ENCODE data around the gene RAB31. TPM values are rescaled to one million over a fixed set of nuclear protein-coding genes. Genes with fewer than 3 reads are reported as not detected.
A peak's percentile ranks its signal among the peaks of the same experiment; 100 is the strongest.

Gene RAB31
- total RNA-seq, 1 donor from 2014 or later, result 19.7 TPM

DNA sequence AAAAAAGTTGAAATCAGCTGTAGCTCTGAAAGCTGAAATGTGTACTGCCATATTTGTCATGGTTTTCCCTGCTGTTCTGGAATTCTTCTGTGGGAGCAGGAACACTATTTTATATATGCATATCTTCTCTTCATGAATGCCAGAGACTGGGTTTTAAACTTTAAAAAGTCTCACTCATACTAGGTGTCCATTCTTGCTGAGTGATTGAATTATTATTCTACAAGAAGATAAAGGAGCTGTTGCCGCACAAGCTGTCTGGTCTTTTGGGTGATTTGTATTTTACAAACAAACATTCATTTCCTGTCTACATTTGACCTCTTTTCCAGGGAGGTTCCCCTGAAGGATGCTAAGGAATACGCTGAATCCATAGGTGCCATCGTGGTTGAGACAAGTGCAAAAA lies 137.2 kb downstream of the RAB31 start:
- peaks cover 5% of the 10 kb centered on the region for H3K36me3 Mint-ChIP-seq
- TF ChIP-seq, protein P1, sequence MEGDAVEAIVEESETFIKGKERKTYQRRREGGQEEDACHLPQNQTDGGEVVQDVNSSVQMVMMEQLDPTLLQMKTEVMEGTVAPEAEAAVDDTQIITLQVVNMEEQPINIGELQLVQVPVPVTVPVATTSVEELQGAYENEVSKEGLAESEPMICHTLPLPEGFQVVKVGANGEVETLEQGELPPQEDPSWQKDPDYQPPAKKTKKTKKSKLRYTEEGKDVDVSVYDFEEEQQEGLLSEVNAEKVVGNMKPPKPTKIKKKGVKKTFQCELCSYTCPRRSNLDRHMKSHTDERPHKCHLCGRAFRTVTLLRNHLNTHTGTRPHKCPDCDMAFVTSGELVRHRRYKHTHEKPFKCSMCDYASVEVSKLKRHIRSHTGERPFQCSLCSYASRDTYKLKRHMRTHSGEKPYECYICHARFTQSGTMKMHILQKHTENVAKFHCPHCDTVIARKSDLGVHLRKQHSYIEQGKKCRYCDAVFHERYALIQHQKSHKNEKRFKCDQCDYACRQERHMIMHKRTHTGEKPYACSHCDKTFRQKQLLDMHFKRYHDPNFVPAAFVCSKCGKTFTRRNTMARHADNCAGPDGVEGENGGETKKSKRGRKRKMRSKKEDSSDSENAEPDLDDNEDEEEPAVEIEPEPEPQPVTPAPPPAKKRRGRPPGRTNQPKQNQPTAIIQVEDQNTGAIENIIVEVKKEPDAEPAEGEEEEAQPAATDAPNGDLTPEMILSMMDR (conservative IDR thresholded peaks at IDR 0.05), result no peak
- no peak for DNase-seq (ENCODE audit: extremely low spot score, unreplicated experiment)
- H3K4me1 Mint-ChIP-seq (ENCODE audit: unreplicated experiment), result peaks cover 22% of the 10 kb centered on the region
- H3K27me3 Mint-ChIP-seq, result peaks cover 6% of the 10 kb centered on the region
- no peak overlapping the region for H3K27ac Mint-ChIP-seq
- H3K9me3 Mint-ChIP-seq, result no peaks in the 10 kb centered on the region
- no peak overlapping the region for H3K4me3 Mint-ChIP-seq

GRCh38 chr18:9846162-9846925 lies 138.2 kb downstream of the RAB31 start:
- Mint-ChIP-seq H3K4me1 (ENCODE audit: unreplicated experiment) (peaks cover 22% of the 10 kb centered on the region), H3K9me3 (no peaks in the 10 kb centered on the region), H3K27ac (no peak overlapping the region), H3K27me3 (peaks cover 3% of the 10 kb centered on the region), H3K36me3 (peaks cover 5% of the 10 kb centered on the region), H3K4me3 (no peak overlapping the region)
- DNase-seq (ENCODE audit: extremely low spot score, unreplicated experiment), result no peak
- TF ChIP-seq, protein P1 (conservative IDR thresholded peaks at IDR 0.05), result no peak

DNA sequence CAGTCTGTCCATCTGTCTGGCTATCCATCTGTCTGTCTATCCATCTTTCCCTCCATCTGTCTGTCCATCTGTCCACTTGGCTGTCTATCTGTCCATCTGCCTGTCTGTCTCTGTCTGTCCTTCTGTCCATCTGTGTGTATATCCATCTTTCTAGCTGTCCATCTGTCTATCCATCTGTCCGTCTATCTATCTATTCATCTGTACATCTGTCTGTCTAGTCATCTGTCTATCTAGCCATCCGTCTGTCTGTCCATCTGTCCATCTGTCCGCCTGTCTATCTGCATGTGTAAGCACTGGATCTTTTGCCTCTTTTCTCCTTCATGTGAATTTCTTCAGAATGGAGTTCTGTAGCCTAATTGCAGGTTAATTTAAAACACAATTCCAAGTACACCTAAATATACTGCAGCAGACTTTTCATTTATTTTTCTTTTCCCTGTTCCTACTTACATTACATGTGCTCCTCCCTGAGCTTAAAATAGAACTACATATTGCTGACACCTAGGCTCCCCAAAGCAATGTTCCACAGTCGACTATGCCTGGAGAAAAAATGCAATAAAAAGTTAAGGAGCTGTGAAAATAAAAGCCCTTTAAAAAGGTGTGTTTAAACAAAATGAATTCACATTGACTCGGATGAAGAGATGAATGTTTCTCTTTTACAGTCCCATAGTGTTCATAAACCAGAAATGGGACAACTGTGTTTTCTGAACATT lies 140.2 kb downstream of the RAB31 start:
- H3K4me3 Mint-ChIP-seq, result no peak overlapping the region
- H3K9me3 Mint-ChIP-seq, result no peaks in the 10 kb centered on the region
- peaks cover 19% of the 10 kb centered on the region for H3K4me1 Mint-ChIP-seq (ENCODE audit: unreplicated experiment)
- no peak overlapping the region for H3K27ac Mint-ChIP-seq
- H3K27me3 Mint-ChIP-seq, result peaks cover 3% of the 10 kb centered on the region
- H3K36me3 Mint-ChIP-seq, result peaks cover 5% of the 10 kb centered on the region
- no peak for DNase-seq (ENCODE audit: extremely low spot score, unreplicated experiment)
- TF ChIP-seq, protein P1 (conservative IDR thresholded peaks at IDR 0.05), result no peak

GRCh38 chr18:9849407-9850283 lies 141.5 kb downstream of the RAB31 start:
- no peak for DNase-seq (ENCODE audit: extremely low spot score, unreplicated experiment)
- Mint-ChIP-seq H3K4me1 (ENCODE audit: unreplicated experiment) (peaks cover 19% of the 10 kb centered on the region), H3K9me3 (no peaks in the 10 kb centered on the region), H3K27me3 (peaks cover 3% of the 10 kb centered on the region), H3K27ac (peak overlapping the region; percentile 83), H3K36me3 (peaks cover 5% of the 10 kb centered on the region), H3K4me3 (peak overlapping the region; percentile 32)
- TF ChIP-seq, protein P1 (conservative IDR thresholded peaks at IDR 0.05), result no peak

DNA sequence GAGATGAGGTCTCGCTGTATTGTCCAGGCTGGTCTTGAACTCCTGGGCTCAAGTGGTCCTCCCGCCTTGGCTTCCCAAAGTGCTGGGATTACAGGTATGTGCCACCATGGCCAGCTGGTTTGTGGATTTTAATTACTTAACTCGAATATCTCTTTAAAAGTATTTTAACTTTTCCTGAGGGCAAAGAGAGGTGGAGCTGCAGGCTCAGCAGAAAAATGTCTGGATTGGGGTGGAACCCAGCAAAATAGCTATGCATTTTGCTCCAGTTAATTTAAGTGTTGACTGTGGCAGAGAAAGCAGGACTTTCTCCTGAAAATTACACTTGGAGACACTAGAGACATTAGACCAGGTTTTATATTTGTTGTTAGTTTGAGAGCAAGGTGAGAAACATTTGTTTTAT lies 142.2 kb downstream of the RAB31 start:
- H3K27me3 Mint-ChIP-seq, result peaks cover 2% of the 10 kb centered on the region
- no peak for DNase-seq (ENCODE audit: extremely low spot score, unreplicated experiment)
- peaks cover 5% of the 10 kb centered on the region for H3K36me3 Mint-ChIP-seq
- no peaks in the 10 kb centered on the region for H3K9me3 Mint-ChIP-seq
- H3K4me3 Mint-ChIP-seq, result no peak overlapping the region
- H3K27ac Mint-ChIP-seq, result peak overlapping the region; percentile 27
- H3K4me1 Mint-ChIP-seq (ENCODE audit: unreplicated experiment), result peaks cover 20% of the 10 kb centered on the region
- TF ChIP-seq, protein P1 (conservative IDR thresholded peaks at IDR 0.05), result no peak

Data from type B pancreatic cell (in vitro differentiated cells).